Mucosa of descending colon (tissue), 3 donors: ENCODE data around the gene ARMC8. TPM values are rescaled to one million over a fixed set of nuclear protein-coding genes. Genes with fewer than 3 reads are reported as not detected.

Experiments used
- ATAC-seq: fragments of 200-7000 bp; cut with Tn5 transposase; one replicate; pipeline ENCODE4 v1.9.1; 2020; ENCODE audit warnings: mild to moderate bottlenecking, moderate library complexity
- DNase-seq, 3 donors: peaks; one replicate each; pipeline ENCODE4 v3.0.0-alpha.2; 2020
- H3K36me3 ChIP-seq: fragments of 200-600 bp; one replicate; pipeline ENCODE4 v1.8.0; 2021; ENCODE audit warnings: low read depth, mild to moderate bottlenecking
- H3K4me1 ChIP-seq: fragments of 200-600 bp; one replicate; pipeline ENCODE4 v1.8.0; 2021; ENCODE audit warnings: low read depth, mild to moderate bottlenecking
- H3K4me3 ChIP-seq: fragments of 200-600 bp; one replicate; pipeline ENCODE4 v1.8.0; 2021; ENCODE audit warnings: mild to moderate bottlenecking
- H3K9me3 ChIP-seq: fragments of 200-600 bp; one replicate; pipeline ENCODE4 v1.8.0; 2021; ENCODE audit warnings: mild to moderate bottlenecking
- CTCF ChIP-seq: fragments of 200-600 bp; IDR thresholded peaks from one replicate; pipeline ENCODE4 v1.8.0; 2022; ENCODE audit warnings: antibody characterized with exemption, mild to moderate bottlenecking
- intact Hi-C, 2 donors: fragments of 100-400 bp; cut with DNase I in 1 of 2; cut with micrococcal nuclease in 1 of 2; formaldehyde crosslinking; loops; one replicate each; pipeline versions ENCODE4 v1.11.0 to v1.11.1; 2022; cut with DNase I, micrococcal nuclease
- total RNA-seq, 3 donors: library from RNA; stranded (reverse); fragmentation: NEBNext Ultra II Directional in 2 of 3; extraction: Animal tissue kit (Norgen Biotek cat#: 25700) in 2 of 3; gene quantifications; one replicate each; pipeline versions ENCODE4 v1.2.1 to v1.2.4, GENCODE V29; 2021 to 2023
- donor health status: DM: no; HTN: no; CAD: no; lungs with moderate emphysema.
- donor health status: DM: no; HTN: no; CAD: no.
- donor health status: DM: no; HTN: yes; CAD: no.

The ARMC8 gene
- total RNA-seq, 3 donors from 2014 or later: 33.5 to 50.7 (median 48.0) TPM

- no peak for TF ChIP-seq CTCF
- ATAC-seq: no peak
- no peaks in the 10 kb centered on the region for H3K4me1 ChIP-seq
- intact Hi-C loops: no loop called here
- no peak overlapping the region for H3K4me3 ChIP-seq
- no peak for DNase-seq
- no peaks in the 10 kb centered on the region for H3K36me3 ChIP-seq
- peaks cover 28% of the 10 kb centered on the region for H3K9me3 ChIP-seq
Measured at GRCh38 chr3:138308783-138309182, 121.7 kb downstream of the ARMC8 start.

- no peak for ATAC-seq
- DNase-seq: no peak
- Histone ChIP-seq H3K4me1 (no peaks in the 10 kb centered on the region), H3K9me3 (peaks cover 28% of the 10 kb centered on the region), H3K4me3 (no peak overlapping the region), H3K36me3 (no peaks in the 10 kb centered on the region)
- intact Hi-C loops: no loop called here
- no peak for TF ChIP-seq CTCF
Measured at GRCh38 chr3:138310494-138310893, 123.4 kb downstream of the ARMC8 start.

GRCh38 chr3:138314751-138315150, 127.7 kb downstream of the ARMC8 start:
- Histone ChIP-seq H3K4me3 (no peak overlapping the region), H3K36me3 (no peaks in the 10 kb centered on the region), H3K4me1 (no peaks in the 10 kb centered on the region), H3K9me3 (peaks cover 8% of the 10 kb centered on the region)
- no peak for TF ChIP-seq CTCF
- ATAC-seq: no peak
- DNase-seq: no peak
- intact Hi-C loops: no loop called here

GRCh38 chr3:138317687-138318086, 130.6 kb downstream of the ARMC8 start:
- no peaks in the 10 kb centered on the region for H3K36me3 ChIP-seq
- DNase-seq (no peak), ATAC-seq (no peak)
- no peaks in the 10 kb centered on the region for H3K9me3 ChIP-seq
- TF ChIP-seq CTCF: no peak
- no peaks in the 10 kb centered on the region for H3K4me1 ChIP-seq
- intact Hi-C loops: no loop called here
- H3K4me3 ChIP-seq: no peak overlapping the region

- intact Hi-C loops: no loop called here
- ATAC-seq: no peak
- Histone ChIP-seq H3K36me3 (no peaks in the 10 kb centered on the region), H3K4me1 (no peaks in the 10 kb centered on the region), H3K4me3 (no peak overlapping the region), H3K9me3 (no peaks in the 10 kb centered on the region)
- DNase-seq: no peak
- TF ChIP-seq CTCF: no peak
Measured at GRCh38 chr3:138323971-138324370, 136.9 kb downstream of the ARMC8 start.

GRCh38 chr3:138325990-138326389, 138.9 kb downstream of the ARMC8 start:
- no peak for TF ChIP-seq CTCF
- no peak overlapping the region for H3K4me3 ChIP-seq
- no peaks in the 10 kb centered on the region for H3K9me3 ChIP-seq
- intact Hi-C loops: no loop called here
- H3K4me1 ChIP-seq: no peaks in the 10 kb centered on the region
- no peaks in the 10 kb centered on the region for H3K36me3 ChIP-seq
- no peak for DNase-seq
- no peak for ATAC-seq
